SU-DHL-6 (cell line): ENCODE measurements around the gene MYADM.

Experiments used
- H2AFZ ChIP-seq: fragments of 200-600 bp; sonication (generic); 2 replicates; pipeline ENCODE4 v1.6.1; 2014; ENCODE audit warnings: low read depth, mild to moderate bottlenecking, moderate library complexity, mixed read lengths, antibody characterized with exemption, low read length; ENCODE audit not compliant: severe bottlenecking
- H3F3A ChIP-seq: fragments of 200-600 bp; shearing (Covaris generic); 2 replicates; pipeline ENCODE4 v1.6.0; 2016; ENCODE audit warnings: antibody characterized with exemption, mild to moderate bottlenecking; ENCODE audit not compliant: insufficient read depth
- H3K27ac ChIP-seq: fragments of 200-600 bp; sonication (generic); 2 replicates; pipeline ENCODE4 v1.5.1; 2016; ENCODE audit warnings: low read depth, mild to moderate bottlenecking, low read length, moderate library complexity, mixed read lengths
- H3K27me3 ChIP-seq: fragments of 200-600 bp; sonication (generic), shearing (Covaris generic); 2 replicates; pipeline ENCODE4 v1.6.0; 2014; ENCODE audit warnings: mild to moderate bottlenecking, low read length
- H3K36me3 ChIP-seq: fragments of 200-600 bp; sonication (generic); 2 replicates; pipeline ENCODE4 v1.6.1; 2014; ENCODE audit warnings: mild to moderate bottlenecking, low read length, mixed read lengths
- H3K4me2 ChIP-seq: fragments of 300-600, 200-600 bp; shearing (Covaris generic), sonication (generic); 2 replicates; pipeline ENCODE4 v1.6.0; 2014; ENCODE audit warnings: low read length, low read depth, mild to moderate bottlenecking; ENCODE audit not compliant: poor library complexity, severe bottlenecking
- H3K4me3 ChIP-seq: fragments of 200-600 bp; sonication (generic); 2 replicates; pipeline ENCODE4 v1.5.1; 2014; ENCODE audit warnings: antibody characterized with exemption, low read length, mild to moderate bottlenecking, mixed read lengths; ENCODE audit not compliant: insufficient read depth, poor library complexity, severe bottlenecking
- H3K79me2 ChIP-seq: fragments of 200-600 bp; sonication (generic); 2 replicates; pipeline ENCODE4 v1.6.1; 2014; ENCODE audit warnings: mild to moderate bottlenecking, low read length, moderate library complexity; ENCODE audit not compliant: insufficient read depth
- H3K9ac ChIP-seq: fragments of 200-600 bp; sonication (generic); 2 replicates; pipeline ENCODE4 v1.7.0; 2014; ENCODE audit warnings: mild to moderate bottlenecking, low read length
- H3K9me2 ChIP-seq: fragments of 200-600 bp; sonication (generic); replicated peaks from 2 replicates; pipeline ENCODE4 v1.6.1; 2014; ENCODE audit warnings: low read length; ENCODE audit not compliant: insufficient read depth
- H3K9me3 ChIP-seq: fragments of 200-600 bp; sonication (generic); 2 replicates; pipeline ENCODE4 v1.6.1; 2014; ENCODE audit warnings: low read length, mixed read lengths; ENCODE audit not compliant: insufficient read depth
- H4K20me1 ChIP-seq: fragments of 200-600 bp; sonication (generic); 2 replicates; pipeline ENCODE4 v1.6.1; 2014; ENCODE audit warnings: low read depth, mild to moderate bottlenecking, antibody characterized with exemption, low read length, moderate library complexity, mixed read lengths
- EZH2phosphoT487 ChIP-seq: fragments of 200-600 bp; sonication (generic), shearing (Covaris generic); conservative IDR thresholded peaks from 2 replicates; pipeline ENCODE4 v1.6.1; 2018; ENCODE audit warnings: mild to moderate bottlenecking, antibody characterized with exemption, low read length, moderate library complexity, mixed read lengths
- TF ChIP-seq, protein P1 (sequence below): fragments of 200-600 bp; sonication (generic); IDR thresholded peaks from one replicate; pipeline ENCODE4 v1.5.1; 2017; ENCODE audit warnings: antibody characterized with exemption, mild to moderate bottlenecking, low read length, moderate library complexity; ENCODE audit not compliant: insufficient read depth, poor library complexity, severe bottlenecking

Gene MYADM

DNA sequence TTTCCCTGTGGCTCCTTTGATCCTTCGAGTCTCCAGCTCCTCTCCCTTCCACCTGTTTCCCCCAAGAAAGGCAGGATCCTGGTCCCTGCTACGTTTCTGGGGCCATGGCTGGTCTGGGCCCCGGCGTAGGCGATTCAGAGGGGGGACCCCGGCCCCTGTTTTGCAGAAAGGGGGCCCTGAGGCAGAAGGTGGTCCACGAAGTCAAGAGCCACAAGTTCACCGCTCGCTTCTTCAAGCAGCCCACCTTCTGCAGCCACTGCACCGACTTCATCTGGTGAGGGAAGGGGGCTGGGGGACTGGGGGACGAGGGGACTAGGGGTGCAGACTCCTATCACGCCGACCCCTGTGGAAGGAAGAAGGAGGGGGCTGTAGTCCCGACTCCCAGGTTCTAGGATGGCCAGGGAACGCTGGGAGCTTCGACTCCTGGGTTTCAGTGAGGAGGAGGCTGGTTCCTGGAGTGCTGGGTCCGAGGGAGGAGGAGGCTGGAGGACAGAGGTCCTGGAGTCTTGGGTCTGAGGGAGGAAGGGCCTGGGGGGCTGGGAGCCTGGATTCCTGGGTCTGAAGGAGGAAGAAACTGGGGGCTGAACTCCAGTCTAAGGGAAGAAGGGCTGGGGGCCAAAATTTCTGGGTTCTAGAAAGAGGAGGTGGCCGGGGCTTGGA is 14.8 kb downstream of the MYADM start:
- Histone ChIP-seq H3K9ac (no peak overlapping the region), H3K27ac (no peak overlapping the region), H3K27me3 (no peaks in the 10 kb centered on the region), H3K79me2 (no peaks in the 10 kb centered on the region), H3K36me3 (no peaks in the 10 kb centered on the region), H3K9me3 (no peaks in the 10 kb centered on the region), H3K4me3 (no peak overlapping the region), H2AFZ (no peak overlapping the region), H4K20me1 (no peaks in the 10 kb centered on the region), H3K9me2 (no peaks in the 10 kb centered on the region), H3K4me2 (no peak overlapping the region), H3F3A (no peaks in the 10 kb centered on the region)
- no peak for TF ChIP-seq EZH2phosphoT487
- TF ChIP-seq, protein P1, sequence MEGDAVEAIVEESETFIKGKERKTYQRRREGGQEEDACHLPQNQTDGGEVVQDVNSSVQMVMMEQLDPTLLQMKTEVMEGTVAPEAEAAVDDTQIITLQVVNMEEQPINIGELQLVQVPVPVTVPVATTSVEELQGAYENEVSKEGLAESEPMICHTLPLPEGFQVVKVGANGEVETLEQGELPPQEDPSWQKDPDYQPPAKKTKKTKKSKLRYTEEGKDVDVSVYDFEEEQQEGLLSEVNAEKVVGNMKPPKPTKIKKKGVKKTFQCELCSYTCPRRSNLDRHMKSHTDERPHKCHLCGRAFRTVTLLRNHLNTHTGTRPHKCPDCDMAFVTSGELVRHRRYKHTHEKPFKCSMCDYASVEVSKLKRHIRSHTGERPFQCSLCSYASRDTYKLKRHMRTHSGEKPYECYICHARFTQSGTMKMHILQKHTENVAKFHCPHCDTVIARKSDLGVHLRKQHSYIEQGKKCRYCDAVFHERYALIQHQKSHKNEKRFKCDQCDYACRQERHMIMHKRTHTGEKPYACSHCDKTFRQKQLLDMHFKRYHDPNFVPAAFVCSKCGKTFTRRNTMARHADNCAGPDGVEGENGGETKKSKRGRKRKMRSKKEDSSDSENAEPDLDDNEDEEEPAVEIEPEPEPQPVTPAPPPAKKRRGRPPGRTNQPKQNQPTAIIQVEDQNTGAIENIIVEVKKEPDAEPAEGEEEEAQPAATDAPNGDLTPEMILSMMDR, result no peak

DNA sequence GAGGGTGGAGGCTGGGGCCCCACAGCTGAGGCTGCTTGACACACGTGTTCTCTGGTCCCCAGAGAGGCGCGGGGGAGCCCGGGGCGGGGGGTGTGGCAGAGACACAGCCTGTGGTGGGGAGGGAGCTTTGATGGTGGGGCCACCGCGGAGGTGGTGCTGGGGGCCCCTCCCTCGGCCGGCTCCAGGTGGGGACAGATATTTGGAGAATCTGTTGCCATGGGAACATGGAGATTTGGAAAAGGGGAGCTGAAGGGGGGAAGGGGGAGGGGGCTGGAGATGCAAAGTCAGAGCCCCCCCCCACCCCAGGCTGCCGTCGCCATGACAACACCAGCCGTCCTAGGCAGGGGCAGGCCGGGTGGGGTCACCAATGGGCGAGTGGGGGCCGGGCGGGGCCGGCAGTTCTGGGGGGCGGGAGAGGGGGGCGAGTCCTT is 15.6 kb downstream of the MYADM start:
- no peaks in the 10 kb centered on the region for H4K20me1 ChIP-seq
- H3K9me3 ChIP-seq, result no peaks in the 10 kb centered on the region
- no peak overlapping the region for H3K9ac ChIP-seq
- H3F3A ChIP-seq, result no peaks in the 10 kb centered on the region
- no peaks in the 10 kb centered on the region for H3K79me2 ChIP-seq
- H3K4me3 ChIP-seq, result no peak overlapping the region
- no peaks in the 10 kb centered on the region for H3K9me2 ChIP-seq
- TF ChIP-seq, protein P1, result no peak
- no peak for TF ChIP-seq EZH2phosphoT487
- no peak overlapping the region for H2AFZ ChIP-seq
- H3K27me3 ChIP-seq, result no peaks in the 10 kb centered on the region
- no peak overlapping the region for H3K4me2 ChIP-seq
- H3K27ac ChIP-seq, result no peak overlapping the region
- no peaks in the 10 kb centered on the region for H3K36me3 ChIP-seq

DNA sequence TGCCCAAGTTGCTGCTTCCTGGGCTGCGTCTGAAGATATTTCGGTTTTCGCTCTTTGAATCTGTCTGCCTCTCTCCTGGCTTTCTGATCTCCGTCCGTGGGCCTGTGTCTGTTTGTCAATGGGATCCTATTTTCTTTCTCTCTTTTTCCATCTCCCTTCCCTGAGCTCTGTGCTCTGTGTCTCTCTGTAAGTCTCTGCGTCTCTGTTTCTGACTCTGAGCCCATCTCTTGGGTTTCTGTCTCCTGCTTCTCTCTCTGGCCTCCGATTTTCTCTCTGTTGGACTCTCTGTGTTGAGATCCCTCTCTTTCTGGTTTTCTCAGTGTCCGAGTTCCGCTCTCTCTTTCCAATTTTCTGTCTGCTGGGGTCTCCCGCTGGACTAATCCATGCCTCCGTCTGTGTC is 16.1 kb downstream of the MYADM start:
- no peaks in the 10 kb centered on the region for H3K9me2 ChIP-seq
- no peak overlapping the region for H3K4me2 ChIP-seq
- H3K4me3 ChIP-seq, result no peak overlapping the region
- no peak for TF ChIP-seq EZH2phosphoT487
- TF ChIP-seq, protein P1, result no peak
- no peak overlapping the region for H2AFZ ChIP-seq
- H3K9ac ChIP-seq, result no peak overlapping the region
- no peaks in the 10 kb centered on the region for H3K36me3 ChIP-seq
- H3K79me2 ChIP-seq, result no peaks in the 10 kb centered on the region
- H3K27me3 ChIP-seq, result no peaks in the 10 kb centered on the region
- no peaks in the 10 kb centered on the region for H4K20me1 ChIP-seq
- no peak overlapping the region for H3K27ac ChIP-seq
- no peaks in the 10 kb centered on the region for H3K9me3 ChIP-seq
- no peaks in the 10 kb centered on the region for H3F3A ChIP-seq
